ENCODE results near the gene CFAP251. TPM values are rescaled to one million over a fixed set of nuclear protein-coding genes. Genes with fewer than 3 reads are reported as not detected.
"Not testable (repeated sequence)": the region's sequence is repeated elsewhere in the genome, so short reads cannot be mapped to it uniquely, and the experiment has no call there.

The CFAP251 gene
- total RNA-seq, 1 experiment from 2014 or later = 3.2 TPM

GRCh38 chr12:121925358-121925695, 6.9 kb downstream of the CFAP251 start:
- ChIA-PET POLR2A (ENCODE audit: unreplicated experiment) (no interaction called here), CTCF (interaction anchor here (0.6 kb wide), 1 partner anchor 431 kb away, joined by 6 read pairs; no protein-coding TSS in a partner anchor)
- DNase-seq = no peak
- H3K4me3 ChIP-seq (ENCODE audit: low read length) = no peak overlapping the region
- no peaks in the 10 kb centered on the region for H3K9me2 ChIP-seq (replicated peaks; ENCODE audit: low read length)
- no TSS peak for BruUV-seq (replicated peaks)
- H3K79me2 ChIP-seq (ENCODE audit: low read length) = no peaks in the 10 kb centered on the region
- no peaks in the 10 kb centered on the region for H4K20me1 ChIP-seq (ENCODE audit: low read length)
- H3K9me3 ChIP-seq (ENCODE audit: low read length) = no peaks in the 10 kb centered on the region
- no peak for TF ChIP-seq EZH2 (IDR thresholded peaks at IDR 0.05; ENCODE audit: low read length, unreplicated experiment)
- no peak for TF ChIP-seq EZH2phosphoT487 (IDR thresholded peaks at IDR 0.05; ENCODE audit: borderline replicate concordance, low read length)
- TF ChIP-seq CTCF (conservative IDR thresholded peaks at IDR 0.05; ENCODE audit: low read depth, low read length) = no peak
- no peak overlapping the region for H3K27ac ChIP-seq (ENCODE audit: low read length)
- H3K4me1 ChIP-seq (ENCODE audit: insufficient read depth, low read length) = no peaks in the 10 kb centered on the region
- H3K4me2 ChIP-seq (ENCODE audit: low read length) = no peak overlapping the region
- intact Hi-C loops (cut with micrococcal nuclease) = no loop called here
- no peaks in the 10 kb centered on the region for H3K36me3 ChIP-seq (ENCODE audit: low read depth, low read length)
- ATAC-seq = no peak
- no peak overlapping the region for H3K9ac ChIP-seq (ENCODE audit: low read length)
- no peaks in the 10 kb centered on the region for H3K27me3 ChIP-seq (ENCODE audit: low read length)
- H2AFZ ChIP-seq (ENCODE audit: low read length) = no peak overlapping the region
- no peaks in the 10 kb centered on the region for H3F3A ChIP-seq (ENCODE audit: low read length, unreplicated experiment)

DNA sequence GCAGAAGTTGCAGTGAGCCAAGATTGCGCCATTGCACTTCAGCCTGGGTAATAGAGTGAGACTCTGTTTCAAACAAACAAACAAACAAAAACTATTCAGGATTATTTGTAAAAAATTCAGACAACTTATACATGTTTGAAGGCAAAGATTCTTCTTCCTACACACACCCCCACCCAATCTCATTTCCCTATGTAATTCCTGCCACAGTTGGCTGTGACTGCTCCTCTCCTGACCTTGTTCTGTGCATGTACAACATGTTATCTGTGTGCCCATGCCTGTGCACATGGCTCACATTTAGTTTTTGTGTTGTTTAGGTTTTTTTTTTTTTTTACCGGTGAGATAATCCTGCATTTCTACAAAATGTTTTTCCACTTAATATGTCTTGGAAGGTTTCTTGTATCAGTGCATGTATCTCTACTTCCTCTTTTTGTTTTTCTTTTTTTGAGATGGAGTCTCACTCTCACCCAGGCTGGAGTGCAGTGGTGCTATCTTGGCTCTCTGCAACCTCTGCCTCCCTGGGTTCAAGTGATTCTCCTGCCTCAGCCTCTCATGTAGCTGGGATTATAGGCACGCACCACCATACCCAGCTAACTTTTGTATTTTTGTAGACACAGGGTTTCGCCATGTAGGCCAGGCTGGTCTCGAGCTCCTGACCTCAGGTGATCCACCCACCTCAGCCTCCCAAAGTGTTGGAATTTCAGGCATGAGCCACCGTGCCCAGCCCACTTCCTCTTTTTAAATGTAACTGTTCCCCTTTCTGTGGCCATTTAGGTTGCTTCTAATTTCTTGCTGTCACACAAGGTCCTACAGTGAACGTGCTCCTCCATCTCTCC, 8.7 kb downstream of the CFAP251 start:
- H3K9me3 ChIP-seq (ENCODE audit: low read length) = no peaks in the 10 kb centered on the region
- no peak overlapping the region for H3K4me2 ChIP-seq (ENCODE audit: low read length)
- no peaks in the 10 kb centered on the region for H3K9me2 ChIP-seq (replicated peaks; ENCODE audit: low read length)
- no peaks in the 10 kb centered on the region for H3K27me3 ChIP-seq (ENCODE audit: low read length)
- H2AFZ ChIP-seq (ENCODE audit: low read length) = no peak overlapping the region
- ATAC-seq (no peak), DNase-seq (no peak)
- no peak overlapping the region for H3K4me3 ChIP-seq (ENCODE audit: low read length)
- BruUV-seq (replicated peaks) = no TSS peak
- intact Hi-C loops (cut with micrococcal nuclease) = no loop called here
- H3K9ac ChIP-seq (ENCODE audit: low read length) = no peak overlapping the region
- no peaks in the 10 kb centered on the region for H3K4me1 ChIP-seq (ENCODE audit: insufficient read depth, low read length)
- TF ChIP-seq CTCF (conservative IDR thresholded peaks at IDR 0.05; ENCODE audit: low read depth, low read length) (no peak), EZH2 (IDR thresholded peaks at IDR 0.05; ENCODE audit: low read length, unreplicated experiment) (no peak), EZH2phosphoT487 (IDR thresholded peaks at IDR 0.05; ENCODE audit: borderline replicate concordance, low read length) (no peak)
- H3K36me3 ChIP-seq (ENCODE audit: low read depth, low read length) = no peaks in the 10 kb centered on the region
- no peaks in the 10 kb centered on the region for H3F3A ChIP-seq (ENCODE audit: low read length, unreplicated experiment)
- ChIA-PET CTCF (no interaction called here), POLR2A (ENCODE audit: unreplicated experiment) (no interaction called here)
- H3K79me2 ChIP-seq (ENCODE audit: low read length) = no peaks in the 10 kb centered on the region
- H3K27ac ChIP-seq (ENCODE audit: low read length) = no peak overlapping the region
- H4K20me1 ChIP-seq (ENCODE audit: low read length) = no peaks in the 10 kb centered on the region

DNA sequence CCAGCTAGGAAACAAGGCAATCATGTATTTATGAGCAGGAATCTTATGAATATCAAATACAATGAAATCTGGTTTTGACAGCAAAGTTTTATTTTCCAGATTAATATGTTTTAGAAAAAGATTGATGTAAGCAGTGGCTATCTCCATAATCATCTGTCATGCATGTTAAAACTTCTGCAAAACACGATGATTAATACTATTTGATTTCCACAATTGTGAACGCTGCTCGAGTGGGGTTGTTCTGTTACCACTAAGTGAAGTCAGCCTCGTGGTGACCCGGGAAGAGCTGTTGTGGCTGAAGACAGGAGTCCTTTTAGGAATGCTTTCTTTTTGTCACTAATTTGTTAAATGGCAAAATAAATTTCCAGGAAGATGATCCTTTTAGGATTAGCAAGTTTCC, 9.4 kb downstream of the CFAP251 start:
- no peak for ATAC-seq
- intact Hi-C loops (cut with micrococcal nuclease) = no loop called here
- H4K20me1 ChIP-seq (ENCODE audit: low read length) = no peaks in the 10 kb centered on the region
- TF ChIP-seq CTCF (conservative IDR thresholded peaks at IDR 0.05; ENCODE audit: low read depth, low read length) (no peak), EZH2 (IDR thresholded peaks at IDR 0.05; ENCODE audit: low read length, unreplicated experiment) (no peak), EZH2phosphoT487 (IDR thresholded peaks at IDR 0.05; ENCODE audit: borderline replicate concordance, low read length) (no peak)
- ChIA-PET POLR2A (ENCODE audit: unreplicated experiment) (no interaction called here), CTCF (no interaction called here)
- H3K9ac ChIP-seq (ENCODE audit: low read length) = no peak overlapping the region
- DNase-seq = no peak
- no peaks in the 10 kb centered on the region for H3K79me2 ChIP-seq (ENCODE audit: low read length)
- no peaks in the 10 kb centered on the region for H3K9me3 ChIP-seq (ENCODE audit: low read length)
- no peak overlapping the region for H3K27ac ChIP-seq (ENCODE audit: low read length)
- H3K9me2 ChIP-seq (replicated peaks; ENCODE audit: low read length) = no peaks in the 10 kb centered on the region
- H3K4me3 ChIP-seq (ENCODE audit: low read length) = no peak overlapping the region
- H3K27me3 ChIP-seq (ENCODE audit: low read length) = no peaks in the 10 kb centered on the region
- no peak overlapping the region for H2AFZ ChIP-seq (ENCODE audit: low read length)
- H3K4me2 ChIP-seq (ENCODE audit: low read length) = no peak overlapping the region
- no TSS peak for BruUV-seq (replicated peaks)
- H3K4me1 ChIP-seq (ENCODE audit: insufficient read depth, low read length) = no peaks in the 10 kb centered on the region
- no peaks in the 10 kb centered on the region for H3F3A ChIP-seq (ENCODE audit: low read length, unreplicated experiment)
- H3K36me3 ChIP-seq (ENCODE audit: low read depth, low read length) = 0 out of 2 replicates have a peak, but pooled peaks cover 3% of the 10 kb centered on the region

- H3K9me3 ChIP-seq (ENCODE audit: low read length); H3K9me2 ChIP-seq (replicated peaks; ENCODE audit: low read length); H3K4me1 ChIP-seq (ENCODE audit: insufficient read depth, low read length); H3K9ac ChIP-seq (ENCODE audit: low read length); H3K4me2 ChIP-seq (ENCODE audit: low read length); H3F3A ChIP-seq (ENCODE audit: low read length, unreplicated experiment); H3K27ac ChIP-seq (ENCODE audit: low read length); BruUV-seq (replicated peaks); H3K79me2 ChIP-seq (ENCODE audit: low read length); H3K4me3 ChIP-seq (ENCODE audit: low read length); DNase-seq; CTCF ChIA-PET; POLR2A ChIA-PET (ENCODE audit: unreplicated experiment); ATAC-seq; H2AFZ ChIP-seq (ENCODE audit: low read length); H3K36me3 ChIP-seq (ENCODE audit: low read depth, low read length); H3K27me3 ChIP-seq (ENCODE audit: low read length); intact Hi-C loops (cut with micrococcal nuclease); H4K20me1 ChIP-seq (ENCODE audit: low read length): not testable (repeated sequence)
Measured at GRCh38 chr12:121929545-121929944, 11.2 kb downstream of the CFAP251 start.
